ENCODE data around the gene JUNB. TPM values are rescaled to one million over a fixed set of nuclear protein-coding genes. Genes with fewer than 3 reads are reported as not detected.

JUNB gene
- total and polyA plus RNA-seq, 2 of the 13 experiments (the other 11 are each of a cell fraction or from before 2014, with no cell fraction given): 7.7 to 8.2 TPM

- TF ChIP-seq ZNF260 (CRISPR knock-in tag; IDR thresholded peaks at IDR 0.05; ENCODE audit: borderline replicate concordance, low read depth) (no peak), NR2F2 (IDR thresholded peaks at IDR 0.05; ENCODE audit: borderline replicate concordance, low read depth) (no peak), GABPB1 (CRISPR knock-in tag; IDR thresholded peaks at IDR 0.05) (peak; percentile 69), ZNF292 (CRISPR knock-in tag; IDR thresholded peaks at IDR 0.05; ENCODE audit: borderline replicate concordance, low read depth) (no peak), ZNF616 (CRISPR knock-in tag; IDR thresholded peaks at IDR 0.05; ENCODE audit: low read depth) (no peak), GATA4 (IDR thresholded peaks at IDR 0.05; ENCODE audit: borderline replicate concordance, low read depth) (no peak), ZBTB40 (IDR thresholded peaks at IDR 0.05) (no peak), ZBTB40 (CRISPR knock-in tag; IDR thresholded peaks at IDR 0.05) (no peak), ZNF253 (CRISPR knock-in tag; IDR thresholded peaks at IDR 0.05; ENCODE audit: borderline replicate concordance) (no peak), EED (CRISPR knock-in tag; IDR thresholded peaks at IDR 0.05) (no peak), PATZ1 (CRISPR knock-in tag; IDR thresholded peaks at IDR 0.05) (peak; percentile 87), ZNF136 (CRISPR knock-in tag; IDR thresholded peaks at IDR 0.05; ENCODE audit: low read depth) (no peak), ZNF605 (CRISPR knock-in tag; IDR thresholded peaks at IDR 0.05) (peak; percentile 28; the same call in 1 of the 2 replicates), ZNF441 (CRISPR knock-in tag; IDR thresholded peaks at IDR 0.05; ENCODE audit: borderline replicate concordance) (no peak), FOXK1 (CRISPR knock-in tag; IDR thresholded peaks at IDR 0.05; ENCODE audit: borderline replicate concordance, low read depth) (peak; percentile 29; the same call in 1 of the 2 replicates), ZSCAN25 (CRISPR knock-in tag; IDR thresholded peaks at IDR 0.05) (no peak), FOXJ3 (CRISPR knock-in tag; IDR thresholded peaks at IDR 0.05; ENCODE audit: borderline replicate concordance) (no peak)
These were observed 34.2 kb downstream of the JUNB start (continued) for GRCh38 chr19:12825254-12826131.

Data from HepG2 (cell line).